VCaP (cell line): Measurements from ENCODE around the gene ADGRV1.

Experiments used
- H3K27ac ChIP-seq: fragments of 450-650 bp; 2 replicates; pipeline ENCODE4 v1.5.1; 2017
- CTCF ChIP-seq: fragments of 450-650 bp; conservative IDR thresholded peaks from 2 replicates; pipeline ENCODE4 v1.5.1; 2017; ENCODE audit warnings: mild to moderate bottlenecking, moderate library complexity

ADGRV1 gene

GRCh38 chr5:91128604-91129003 is 570.0 kb downstream of the ADGRV1 start:
- TF ChIP-seq CTCF = no peak
- H3K27ac ChIP-seq = peak overlapping the region; percentile 87

GRCh38 chr5:91129748-91130147 is 571.2 kb downstream of the ADGRV1 start:
- peak overlapping the region; percentile 87 for H3K27ac ChIP-seq
- TF ChIP-seq CTCF = no peak

GRCh38 chr5:91130759-91131158 is 572.2 kb downstream of the ADGRV1 start:
- H3K27ac ChIP-seq = no peak overlapping the region
- TF ChIP-seq CTCF = no peak

- no peak for TF ChIP-seq CTCF
- no peak overlapping the region for H3K27ac ChIP-seq
Observed at GRCh38 chr5:91132550-91132949, 574.0 kb downstream of the ADGRV1 start.

GRCh38 chr5:91133183-91133582 is 574.6 kb downstream of the ADGRV1 start:
- H3K27ac ChIP-seq = no peak overlapping the region
- no peak for TF ChIP-seq CTCF

GRCh38 chr5:91135475-91136248 is 577.1 kb downstream of the ADGRV1 start:
- no peak for TF ChIP-seq CTCF
- no peak overlapping the region for H3K27ac ChIP-seq

GRCh38 chr5:91136271-91136670 is 577.7 kb downstream of the ADGRV1 start:
- H3K27ac ChIP-seq = no peak overlapping the region
- no peak for TF ChIP-seq CTCF
